Measurements from ENCODE around the gene CWC15.
"Not testable (repeated sequence)": the region's sequence is repeated elsewhere in the genome, so short reads cannot be mapped to it uniquely, and the experiment has no call there.

The CWC15 gene

GRCh38 chr11:94948070-94948617 lies 25.2 kb downstream of the CWC15 start:
- no peak for DNase-seq

GRCh38 chr11:94946812-94947211 lies 26.5 kb downstream of the CWC15 start:
- DNase-seq, result no peak

DNA sequence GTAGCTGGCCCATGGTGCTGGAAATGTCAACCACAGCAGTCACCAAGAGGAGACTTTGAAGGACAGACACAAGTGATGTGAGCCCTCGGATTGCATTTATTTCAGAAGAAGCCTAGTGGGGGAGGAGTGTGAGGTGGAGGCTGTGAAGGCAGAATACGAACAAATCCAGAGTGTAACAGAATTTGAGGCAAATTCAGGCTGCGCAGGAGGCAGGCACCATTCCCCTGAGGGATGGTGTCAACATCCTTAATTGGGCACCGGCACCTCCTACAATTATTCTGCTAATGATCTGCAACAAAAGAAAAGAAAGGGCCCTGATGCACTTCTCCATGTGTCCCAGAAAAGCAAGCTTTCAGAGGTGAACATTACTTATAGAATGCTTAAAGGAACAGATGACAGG lies 32.2 kb downstream of the CWC15 start:
- DNase-seq, result no peak

DNA sequence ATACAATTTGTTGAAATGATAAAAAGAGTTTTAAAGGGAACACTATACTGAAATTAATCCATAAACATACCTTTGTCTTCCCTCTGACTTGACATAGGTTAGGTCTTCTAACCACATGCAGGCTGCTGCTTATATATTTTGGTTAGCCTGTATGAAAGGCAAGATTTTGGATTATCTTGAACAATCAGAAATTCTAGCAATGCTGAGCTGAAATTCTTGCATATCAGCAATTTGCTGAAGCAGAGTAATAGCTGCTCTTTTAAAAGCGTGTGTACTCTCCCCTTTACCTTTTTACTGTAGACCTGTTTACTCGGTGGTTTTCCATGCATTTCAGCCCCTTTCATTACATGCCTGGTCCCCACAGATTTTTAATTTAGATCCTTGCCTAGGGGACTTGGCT lies 34.0 kb downstream of the CWC15 start:
- DNase-seq, result no peak

- peak; percentile 20 for DNase-seq
These were observed 35.0 kb downstream of the CWC15 start for GRCh38 chr11:94938095-94939055.

DNA sequence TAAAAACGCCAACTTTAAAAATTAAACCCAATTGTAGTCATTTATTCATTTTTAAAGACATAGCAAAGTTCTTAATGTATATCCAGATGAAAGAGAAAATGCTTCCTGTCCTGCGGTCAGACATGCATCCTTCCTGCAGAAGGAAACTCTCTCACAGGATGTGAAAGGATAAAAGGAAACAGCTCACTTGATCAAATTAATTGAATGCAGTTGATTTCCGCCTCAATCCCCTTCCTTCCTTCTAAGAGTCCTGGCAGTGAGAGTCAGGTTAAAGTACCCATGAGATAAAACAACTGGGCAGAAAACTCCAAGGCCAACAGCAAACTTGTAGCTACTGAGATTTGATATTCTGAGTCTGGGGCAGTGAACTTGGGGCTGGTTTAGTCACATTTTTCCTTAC lies 38.5 kb downstream of the CWC15 start:
- DNase-seq, result no peak

GRCh38 chr11:94934362-94934761 lies 39.0 kb downstream of the CWC15 start:
- no peak for DNase-seq

- DNase-seq, result no peak
These were observed 39.9 kb downstream of the CWC15 start for GRCh38 chr11:94933223-94934130.

DNA sequence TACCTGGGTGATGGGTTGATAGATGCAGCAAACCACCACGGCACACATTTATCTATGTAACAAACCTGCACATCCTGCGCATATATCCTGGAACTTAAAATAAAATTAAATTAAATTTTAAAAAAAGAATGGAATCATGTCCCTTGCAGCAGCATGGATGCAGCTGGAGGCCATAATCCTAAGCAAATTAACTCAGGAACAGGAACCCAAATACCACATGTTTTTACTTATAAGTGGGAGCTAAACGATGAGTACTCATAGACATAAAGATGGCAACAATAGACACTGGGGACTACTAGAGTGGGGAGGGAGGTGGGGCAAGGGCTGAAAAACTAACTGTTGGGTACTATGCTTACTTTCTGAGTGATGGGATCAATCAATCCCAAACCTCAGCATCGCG lies 40.9 kb downstream of the CWC15 start:
- no peak for DNase-seq

GRCh38 chr11:94932072-94932471 lies 41.3 kb downstream of the CWC15 start:
- DNase-seq, result not testable (repeated sequence)

DNA sequence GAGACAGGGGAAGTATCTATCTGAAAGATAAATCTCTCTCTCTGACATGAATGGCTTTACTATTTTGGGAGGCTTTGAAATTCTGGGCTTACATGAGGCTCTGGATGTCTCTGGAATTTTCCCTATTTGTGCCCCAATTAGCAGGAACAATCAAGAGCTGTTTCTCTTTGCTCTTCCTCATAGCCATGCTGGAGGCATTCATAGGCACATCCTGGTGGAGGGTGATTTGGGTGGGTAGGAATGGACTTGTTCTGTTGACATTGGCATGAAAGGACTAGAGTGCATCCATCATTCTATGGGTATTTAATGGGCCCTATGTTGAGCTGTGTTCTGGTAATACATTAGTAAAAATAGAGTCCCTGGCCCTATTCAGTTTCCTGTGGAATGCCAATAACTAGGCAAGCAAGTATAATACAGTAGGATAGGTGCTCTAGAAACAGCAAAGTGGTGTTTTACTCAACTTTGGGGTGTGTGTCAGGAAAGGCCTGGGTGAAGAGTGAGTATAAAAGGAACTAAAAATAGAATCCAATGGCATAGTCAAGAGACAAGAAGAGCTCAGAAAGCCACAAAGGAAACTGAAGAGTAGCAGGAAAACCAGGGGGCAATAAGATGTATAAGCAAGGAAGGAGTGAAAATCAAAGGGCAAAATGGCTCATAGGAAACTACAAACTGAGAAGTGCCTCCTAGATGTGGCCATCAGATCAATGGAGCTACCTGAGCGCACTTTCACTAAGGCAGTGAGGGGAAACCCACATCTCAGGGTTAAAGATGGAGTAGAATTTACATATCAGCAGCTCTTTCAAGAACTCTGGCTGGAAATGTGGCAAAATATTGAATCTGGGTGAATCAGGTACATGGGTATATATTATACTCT lies 45.0 kb downstream of the CWC15 start:
- DNase-seq, result no peak

DNA sequence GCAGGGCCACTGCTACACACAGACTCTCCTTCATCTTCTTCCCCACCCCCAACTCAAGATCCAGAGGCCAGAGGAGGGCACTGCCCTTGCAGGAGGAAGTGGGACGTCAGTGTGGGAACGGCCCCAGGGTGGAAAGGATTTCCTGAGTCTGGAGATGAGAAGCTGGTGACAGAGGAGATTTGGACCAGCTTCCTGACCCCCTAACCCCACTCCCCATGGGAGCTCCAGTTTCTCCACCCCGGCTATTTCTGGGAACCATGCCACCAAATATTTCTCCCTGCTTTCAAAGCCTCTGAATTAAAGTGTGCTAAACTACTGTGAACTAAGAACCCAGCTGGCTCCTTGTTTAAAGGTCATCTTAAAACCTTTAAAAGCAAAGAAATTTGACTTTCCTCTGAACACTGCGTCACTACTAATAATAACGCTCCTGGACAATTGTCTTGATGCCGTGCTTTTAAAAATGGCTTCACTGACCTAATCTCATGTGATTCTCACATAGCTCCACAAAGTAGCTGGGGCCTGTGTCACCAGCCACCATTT lies 46.6 kb downstream of the CWC15 start:
- DNase-seq, result no peak

DNA sequence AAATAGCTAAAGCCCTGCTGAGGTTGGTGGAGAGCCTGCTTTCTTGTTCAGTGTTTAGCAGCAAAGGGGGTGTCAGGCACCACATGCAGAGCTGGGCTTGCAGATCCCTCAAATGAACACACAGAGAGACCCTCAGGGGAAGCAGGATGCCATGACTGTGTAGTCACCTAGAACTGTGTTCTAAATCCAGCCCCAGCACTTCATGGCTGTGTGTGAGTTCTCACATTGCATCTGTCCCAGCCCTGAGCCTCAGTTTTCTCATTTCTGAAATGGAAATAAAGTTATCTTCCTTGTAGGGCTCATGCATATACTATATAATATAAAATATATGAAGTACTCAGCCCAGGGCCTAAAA lies 47.1 kb downstream of the CWC15 start:
- no peak for DNase-seq

GRCh38 chr11:94925422-94926270 lies 47.7 kb downstream of the CWC15 start:
- no peak for DNase-seq

DNA sequence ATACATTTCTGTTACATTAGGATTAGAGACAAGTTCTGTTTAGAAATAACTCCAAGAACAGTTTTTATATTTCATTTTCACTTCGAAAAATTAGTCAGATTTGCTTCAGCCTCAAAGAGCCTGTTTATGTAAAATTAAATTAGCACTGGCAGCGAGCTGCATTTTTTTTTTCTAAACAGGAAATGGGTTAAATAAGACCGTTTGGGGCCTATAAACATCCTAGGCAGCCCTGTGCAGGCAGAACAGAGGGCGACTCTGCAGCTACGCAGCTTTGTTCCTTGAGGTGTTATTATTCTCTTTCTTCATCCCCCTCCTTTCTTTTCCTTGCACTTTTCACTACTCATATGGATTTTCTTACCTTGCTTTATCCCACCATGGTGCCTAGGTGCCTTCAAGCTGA lies 48.7 kb downstream of the CWC15 start:
- no peak for DNase-seq

DNA sequence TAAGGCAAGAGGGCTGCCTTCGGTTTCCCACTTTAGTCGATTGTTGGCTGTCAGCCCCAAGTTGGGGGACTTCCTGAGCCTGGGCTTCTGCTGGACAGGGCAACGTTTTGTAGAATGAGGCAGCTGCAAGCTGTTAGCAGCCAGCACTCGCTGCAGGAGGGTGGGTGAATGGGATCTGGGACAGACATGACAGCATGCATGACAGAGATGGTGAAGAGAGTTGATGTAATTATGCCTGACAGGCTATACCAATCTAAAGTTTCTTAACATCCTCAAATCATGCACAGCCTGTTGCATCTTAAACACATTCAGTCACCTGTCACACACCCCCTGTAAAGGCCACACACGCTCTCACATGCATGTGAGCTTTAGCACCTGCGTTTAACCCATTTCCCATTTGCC lies 49.2 kb downstream of the CWC15 start:
- DNase-seq, result no peak

DNA sequence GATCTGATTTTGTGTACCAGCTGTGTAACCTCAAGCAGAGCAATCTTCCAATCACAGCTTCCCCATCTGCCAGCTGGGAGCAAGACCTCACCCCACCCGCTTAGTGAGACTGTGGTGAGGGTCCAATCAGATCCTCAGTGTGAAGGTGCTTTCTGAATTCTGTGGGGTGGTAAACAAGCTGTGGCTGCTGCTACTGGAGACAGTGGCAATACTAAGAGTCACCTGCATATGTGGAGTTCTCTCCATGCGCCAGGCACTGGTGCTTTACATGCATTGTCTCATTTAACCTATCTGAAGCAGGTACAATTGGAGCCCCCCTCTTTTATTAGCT lies 50.4 kb downstream of the CWC15 start:
- no peak for DNase-seq

DNA sequence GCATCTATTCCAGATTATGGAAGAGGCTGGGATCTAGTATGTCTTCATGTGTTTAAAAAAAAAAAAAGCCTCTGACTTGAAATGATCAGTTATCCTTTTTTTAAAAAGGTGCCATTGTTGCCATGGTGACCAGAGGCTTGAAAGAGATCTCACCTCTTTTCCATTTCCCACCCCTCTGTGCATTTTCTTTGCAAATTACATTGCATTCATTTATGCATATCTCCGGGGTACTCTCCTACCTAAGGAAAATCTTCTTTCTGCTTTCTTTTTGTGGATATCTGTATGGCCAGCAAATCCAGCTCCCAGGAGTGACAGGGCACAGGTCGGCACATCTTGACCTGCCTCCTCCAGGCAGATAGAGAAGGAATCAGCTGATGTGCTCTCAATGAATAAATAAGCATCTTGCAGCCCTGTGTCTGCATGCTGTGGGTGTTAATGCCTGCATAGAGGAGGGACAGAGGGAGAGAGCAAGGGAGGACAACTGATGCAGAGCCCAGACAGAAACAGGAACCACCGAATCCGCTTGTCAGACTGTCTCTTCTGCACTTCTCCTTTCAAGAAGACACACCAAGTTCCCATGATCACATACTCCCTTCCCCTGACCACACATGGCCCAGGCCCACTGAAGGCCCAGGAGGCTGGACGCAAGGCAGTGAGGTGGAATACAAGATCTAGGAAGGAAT lies 50.9 kb downstream of the CWC15 start:
- no peak for DNase-seq

DNA sequence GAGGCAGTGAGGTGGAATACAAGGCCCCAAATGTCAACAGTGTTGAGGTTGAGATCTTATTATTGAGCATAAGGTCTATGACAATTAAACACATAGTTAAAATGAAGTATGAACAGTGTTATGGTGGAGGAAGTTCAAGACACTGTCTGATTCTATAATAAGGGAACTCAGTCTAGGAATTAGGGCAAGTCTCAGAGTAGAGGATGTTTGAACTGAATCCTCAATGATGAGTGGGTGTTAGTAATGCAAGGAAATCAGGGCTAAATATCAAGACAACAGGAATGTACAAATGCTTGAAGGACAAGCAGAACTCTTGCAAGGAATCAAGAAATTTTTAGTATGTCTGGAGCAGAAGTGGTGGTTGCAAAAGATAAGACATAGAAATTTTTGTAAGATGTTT lies 53.0 kb downstream of the CWC15 start:
- no peak for DNase-seq

- DNase-seq, result not testable (repeated sequence)
These were observed 59.5 kb downstream of the CWC15 start for GRCh38 chr11:94913718-94914394.
